GM19452 (cell line): ENCODE data around the gene GSN.

Experiments used
- ATAC-seq: cut with Tn5 transposase; IDR thresholded peaks from one replicate; pipeline ENCODE4 v1.9.1; 2021; ENCODE audit not compliant: unreplicated experiment

GSN gene

GRCh38 chr9:121272401-121272948 is 4.5 kb downstream of the GSN start:
- ATAC-seq = no peak

GRCh38 chr9:121273064-121273775 is 5.3 kb downstream of the GSN start:
- no peak for ATAC-seq

DNA sequence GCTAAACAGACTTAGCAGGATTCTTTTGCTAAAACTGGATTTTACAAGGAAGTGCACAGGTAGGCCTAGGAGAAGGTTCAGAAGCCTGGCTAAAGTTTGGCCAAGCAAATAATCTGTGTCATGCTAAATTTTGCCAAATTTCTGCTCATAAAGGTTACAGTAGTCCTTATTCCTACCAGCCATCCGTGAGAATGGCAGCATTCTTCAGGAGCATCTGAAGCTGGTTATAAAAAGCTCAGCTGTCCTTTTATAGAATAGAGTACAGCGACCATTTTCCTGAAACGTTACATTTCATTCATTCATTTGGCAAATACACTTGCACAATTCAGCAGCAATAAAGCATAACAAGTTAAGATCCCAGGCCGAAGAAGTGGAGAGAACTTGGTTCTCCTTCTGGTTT is 6.9 kb downstream of the GSN start:
- no peak for ATAC-seq

GRCh38 chr9:121275781-121276658 is 8.1 kb downstream of the GSN start:
- no peak for ATAC-seq

- no peak for ATAC-seq
Measured at GRCh38 chr9:121277026-121277425, 9.1 kb downstream of the GSN start.

DNA sequence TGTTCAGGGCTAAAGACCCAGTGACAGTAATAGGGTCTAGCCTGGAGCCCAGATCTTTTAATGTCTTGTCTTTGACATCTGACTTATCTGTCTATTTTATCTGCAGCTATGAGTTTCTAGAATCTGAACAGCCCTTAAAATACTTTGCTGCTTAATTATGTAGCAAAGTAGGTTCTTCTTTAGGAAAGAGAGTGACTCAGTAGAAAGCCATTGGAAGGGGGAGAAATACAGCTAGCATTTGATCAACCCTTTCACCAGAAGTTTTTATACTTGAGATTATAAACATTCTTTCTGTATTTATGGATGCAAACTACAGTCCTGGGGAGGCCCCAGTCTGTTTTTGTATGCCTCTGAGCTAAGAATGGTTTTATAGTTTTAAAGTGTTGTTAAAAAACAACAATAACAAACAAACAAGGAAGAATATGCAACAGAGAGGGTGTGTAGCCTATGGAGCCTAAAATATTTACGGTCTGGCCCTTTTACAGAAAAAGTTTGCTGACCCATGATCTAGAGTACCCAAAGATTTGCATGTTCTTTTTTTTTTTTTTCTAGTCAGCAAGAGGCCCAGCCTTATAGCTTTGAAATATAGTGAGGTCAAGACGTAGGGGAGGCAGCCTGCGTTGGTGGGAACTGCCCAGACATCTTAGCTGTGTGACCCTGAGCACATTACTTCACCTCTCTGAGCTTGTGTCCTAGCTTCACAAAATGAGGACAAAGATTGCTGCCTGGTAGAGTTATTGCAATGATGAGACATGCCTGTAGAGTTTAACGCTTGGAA is 9.7 kb downstream of the GSN start:
- ATAC-seq = no peak

DNA sequence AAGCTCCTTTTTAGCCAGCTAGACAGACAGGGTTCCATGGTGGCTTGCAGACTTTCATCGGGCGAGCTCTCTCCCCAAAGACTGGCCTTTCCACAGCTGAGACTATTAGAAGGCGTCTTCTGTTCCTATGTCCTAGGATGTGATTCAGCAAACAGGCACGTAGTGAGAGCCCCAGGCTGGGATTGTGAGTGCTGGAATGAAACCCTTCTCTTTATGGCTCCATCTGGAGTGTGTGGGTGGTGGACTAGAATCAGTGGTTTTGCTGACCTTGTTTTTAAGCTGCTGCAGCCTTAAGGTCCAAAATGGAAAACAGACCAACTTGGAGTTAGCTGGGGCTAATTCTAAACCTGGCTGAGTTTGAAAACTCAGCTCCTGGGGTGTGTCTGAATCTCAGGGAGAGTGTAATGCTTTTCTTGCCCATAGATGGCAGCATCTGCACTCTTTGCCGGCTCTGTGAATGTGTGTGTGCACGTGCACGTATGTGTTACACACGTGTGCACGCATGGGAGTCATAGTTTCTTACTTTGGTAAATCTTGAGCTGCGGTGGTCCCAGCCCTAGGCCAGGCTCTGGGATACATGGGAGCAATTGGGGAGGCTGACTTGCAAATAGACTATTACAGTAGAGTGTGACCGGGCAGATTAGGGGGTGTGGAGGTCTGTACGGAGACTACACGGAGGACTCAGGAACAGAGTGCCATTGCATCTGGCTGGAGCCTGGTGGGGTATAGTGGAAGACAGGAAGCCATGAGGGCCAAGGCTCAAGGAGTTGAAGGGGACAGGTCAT is 10.7 kb downstream of the GSN start:
- ATAC-seq = no peak

- no peak for ATAC-seq
Measured at GRCh38 chr9:121279776-121280388, 11.9 kb downstream of the GSN start.

GRCh38 chr9:121280715-121281613 is 13.0 kb downstream of the GSN start:
- no peak for ATAC-seq

DNA sequence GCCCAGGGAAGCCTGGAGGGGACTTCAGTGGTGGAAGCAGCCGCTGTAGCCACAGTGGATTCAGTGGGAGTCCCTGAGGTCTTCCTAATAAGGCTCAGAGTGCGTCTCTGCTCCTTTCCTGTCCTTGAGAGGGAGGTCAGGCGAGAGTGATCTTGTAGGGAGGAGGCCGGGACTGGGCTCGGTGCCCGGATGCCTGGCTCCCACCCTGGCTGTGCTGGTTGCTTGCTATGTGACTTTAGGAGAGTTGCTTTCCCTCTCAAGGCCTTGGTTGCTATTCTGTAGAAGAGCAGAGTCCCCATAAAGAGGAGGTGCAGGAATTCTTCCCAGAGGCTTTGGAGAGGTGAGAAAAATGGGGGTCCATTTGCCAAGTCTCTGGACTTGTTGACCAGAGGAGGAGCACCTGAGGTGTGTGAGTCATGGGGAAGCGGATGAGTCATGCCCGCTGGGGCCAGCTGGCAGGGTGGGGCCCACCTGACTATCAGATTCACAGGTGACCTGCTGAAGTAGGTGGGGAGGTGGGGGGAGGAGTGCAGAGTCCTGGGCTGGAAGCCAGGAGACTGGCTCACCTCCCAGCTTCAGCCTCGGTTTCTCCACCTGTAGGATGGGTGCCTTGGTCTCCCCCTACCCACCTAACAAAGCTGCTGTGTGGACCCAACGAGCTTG is 13.8 kb downstream of the GSN start:
- ATAC-seq = no peak

- ATAC-seq = no peak
Measured at GRCh38 chr9:121282277-121283079, 14.5 kb downstream of the GSN start.

- ATAC-seq = no peak
Measured at GRCh38 chr9:121283080-121283398, 15.1 kb downstream of the GSN start.

DNA sequence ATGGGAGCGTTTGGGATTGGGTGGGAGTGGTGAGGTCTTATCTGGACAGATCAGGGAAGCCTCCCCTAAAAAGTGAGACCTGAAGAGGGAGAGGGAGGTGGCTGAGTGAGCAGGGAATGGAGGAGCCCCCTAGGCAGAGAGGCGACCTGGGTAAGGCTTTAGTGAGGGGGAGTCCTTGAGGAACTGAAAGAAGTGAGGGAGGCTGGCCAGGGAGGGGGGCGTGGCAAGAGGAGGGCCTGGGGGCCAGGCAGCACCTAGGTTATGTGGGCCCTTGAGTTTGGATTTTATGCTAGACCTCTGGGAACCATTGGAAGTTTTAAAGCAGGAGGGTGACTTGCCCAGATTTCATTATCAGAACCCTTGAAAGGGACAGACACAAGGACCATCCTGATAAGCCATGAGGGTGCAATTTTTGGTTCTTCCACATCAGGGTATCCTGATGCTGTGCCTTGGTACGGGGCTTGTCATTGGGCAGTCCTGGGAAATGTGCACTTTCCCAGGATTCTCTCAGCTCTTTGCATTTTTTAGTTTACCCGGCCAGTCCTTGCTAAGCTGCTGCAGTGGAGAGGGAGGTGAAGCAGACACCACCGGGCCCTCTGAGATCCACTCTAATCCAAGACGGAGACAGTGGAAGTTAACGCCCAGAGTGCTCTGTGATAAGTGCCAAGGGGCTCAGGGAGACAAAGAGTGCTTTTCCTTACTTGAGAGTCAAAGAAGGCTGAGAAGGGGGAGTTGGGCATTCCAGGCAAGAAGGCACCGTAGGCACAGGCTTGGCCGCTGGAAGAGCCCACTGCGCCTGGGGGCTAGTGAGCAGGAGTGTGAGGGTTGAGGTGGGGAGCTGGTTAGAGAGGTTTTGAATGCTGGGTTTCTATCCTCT is 16.1 kb downstream of the GSN start:
- ATAC-seq = no peak

DNA sequence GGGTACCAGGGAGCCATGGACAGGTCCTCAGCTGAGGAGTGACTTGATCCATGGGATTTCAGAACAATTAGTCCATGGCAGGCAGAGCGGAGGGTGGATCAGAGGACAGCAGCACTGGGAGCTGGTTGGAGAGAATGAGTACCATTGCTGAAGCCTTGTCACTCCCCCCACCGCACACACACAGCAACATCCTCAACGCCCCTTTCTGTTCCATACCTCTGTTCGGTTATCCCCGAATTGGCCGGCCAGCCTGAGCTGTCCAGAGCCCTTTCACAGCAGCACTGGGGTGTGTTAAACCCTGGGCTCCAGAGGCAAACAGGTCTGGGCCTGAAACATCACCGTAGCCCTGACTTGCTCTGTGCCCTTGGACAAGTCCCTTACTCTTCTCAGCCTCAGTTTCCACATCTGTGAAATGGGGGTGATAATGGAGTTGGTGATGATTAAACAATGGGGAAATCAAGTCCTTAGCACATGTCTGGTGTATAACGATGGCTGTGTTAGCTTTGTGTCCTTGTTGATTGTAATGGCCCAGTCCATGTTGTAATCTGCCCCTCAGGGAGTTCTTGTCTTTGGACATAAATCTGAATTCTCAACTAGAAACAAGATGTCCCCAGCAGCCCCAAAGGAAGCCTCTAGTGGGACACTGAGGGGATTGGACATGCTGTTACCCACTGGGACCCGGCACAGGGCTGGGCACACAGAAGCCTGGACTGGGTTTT is 16.9 kb downstream of the GSN start:
- ATAC-seq = no peak

- no peak for ATAC-seq
Measured at GRCh38 chr9:121285835-121286687, 18.1 kb downstream of the GSN start.

GRCh38 chr9:121286688-121286972 is 18.7 kb downstream of the GSN start:
- no peak for ATAC-seq
